CD4-positive, alpha-beta T cell (primary cell): ENCODE measurements around the gene MAN1A2. TPM values are rescaled to one million over a fixed set of nuclear protein-coding genes. Genes with fewer than 3 reads are reported as not detected.

Source experiments
- ATAC-seq: fragments of 200-7000 bp; cut with Tn5 transposase; one replicate; pipeline ENCODE4 v1.10.0; 2022; ENCODE audit warnings: mild to moderate bottlenecking; ENCODE audit not compliant: poor library complexity
- CTCF ChIA-PET: fragments of 350-600 bp; sonication (Branson Sonifier 250); formaldehyde crosslinking; loops from one replicate; lab custom pipeline; 2021; ENCODE audit warnings: antibody characterized with exemption, inconsistent platforms; lab: Charles Lee
- POLR2A ChIA-PET: fragments of 350-600 bp; sonication (Branson Sonifier 250); formaldehyde crosslinking; loops from one replicate; lab custom pipeline; 2021; ENCODE audit warnings: antibody characterized with exemption, inconsistent platforms; lab: Charles Lee
- DNase-seq, 14 experiments: peaks; one replicate each; pipeline ENCODE4 v3.0.0-alpha.2; 2013 to 2020; ENCODE audit warnings: mixed read lengths in 2 of 14
- H3K27ac ChIP-seq, 2 donors: one replicate each; pipeline versions ENCODE4 v1.5.1 to v1.7.0; 2013; ENCODE audit warnings: low read length in 2 of 2, low read depth in 1 of 2, mild to moderate bottlenecking in 1 of 2
- H3K27me3 ChIP-seq, 2 experiments: 1 replicate in 1 of 2; 2 replicates in 1 of 2; pipeline versions ENCODE4 v1.6.1 to v1.7.0; 2013; ENCODE audit warnings: low read length in 2 of 2, control low read depth in 1 of 2, mild to moderate bottlenecking in 1 of 2, moderate library complexity in 1 of 2; ENCODE audit not compliant: insufficient read depth in 2 of 2, control insufficient read depth in 1 of 2
- H3K36me3 ChIP-seq: one replicate; pipeline ENCODE4 v1.6.1; 2013; ENCODE audit warnings: low read length, control low read depth; ENCODE audit not compliant: insufficient read depth
- H3K4me1 ChIP-seq: one replicate; pipeline ENCODE4 v1.6.1; 2013; ENCODE audit warnings: low read length, control low read depth; ENCODE audit not compliant: insufficient read depth
- H3K4me3 ChIP-seq: one replicate; pipeline ENCODE4 v1.5.1; 2013; ENCODE audit warnings: mild to moderate bottlenecking, low read length, moderate library complexity
- H3K9me3 ChIP-seq, 2 experiments: 1 replicate in 1 of 2; 2 replicates in 1 of 2; pipeline versions ENCODE4 v1.6.1 to v1.7.0; 2013; ENCODE audit warnings: low read length in 2 of 2, mild to moderate bottlenecking in 2 of 2, control low read depth in 1 of 2, moderate library complexity in 1 of 2; ENCODE audit not compliant: control insufficient read depth in 1 of 2, insufficient read depth in 1 of 2
- H3K27ac Mint-ChIP-seq: one replicate; pipeline ENCODE4 v1.8.0; 2020; ENCODE audit warnings: mixed read lengths
- H3K27me3 Mint-ChIP-seq: one replicate; pipeline ENCODE4 v1.8.0; 2021; ENCODE audit warnings: mixed read lengths
- H3K36me3 Mint-ChIP-seq: one replicate; pipeline ENCODE4 v1.8.0; 2021; ENCODE audit warnings: low read depth, mixed read lengths
- H3K4me1 Mint-ChIP-seq: one replicate; pipeline ENCODE4 v1.8.0; 2021; ENCODE audit warnings: low read depth, mixed read lengths
- H3K4me3 Mint-ChIP-seq: one replicate; pipeline ENCODE4 v1.8.0; 2020; ENCODE audit warnings: mild to moderate bottlenecking, mixed read lengths
- H3K9me3 Mint-ChIP-seq: one replicate; pipeline ENCODE4 v1.8.0; 2020; ENCODE audit warnings: mixed read lengths
- intact Hi-C, 2 experiments: fragments of 100-400 bp; cut with DNase I in 1 of 2; cut with micrococcal nuclease in 1 of 2; formaldehyde crosslinking; loops; one replicate each; pipeline versions ENCODE4 v1.15.1 to v1.9.0; 2023 to 2025; cut with DNase I, micrococcal nuclease
- total RNA-seq, 174 experiments: library from RNA in 2 of 174; stranded (reverse) in 2 of 174; gene quantifications; one replicate each; pipeline ENCODE4 v1.2.3 and lab custom pipeline; 2021 to 2026
- TF ChIP-seq, protein P1 (sequence below): fragments of 200-600 bp; IDR thresholded peaks from one replicate; pipeline ENCODE4 v1.8.0; 2022; ENCODE audit warnings: antibody characterized with exemption, mild to moderate bottlenecking

MAN1A2 gene
- total RNA-seq, 2 experiments from 2014 or later, result 45.6 to 49.7 TPM

DNA sequence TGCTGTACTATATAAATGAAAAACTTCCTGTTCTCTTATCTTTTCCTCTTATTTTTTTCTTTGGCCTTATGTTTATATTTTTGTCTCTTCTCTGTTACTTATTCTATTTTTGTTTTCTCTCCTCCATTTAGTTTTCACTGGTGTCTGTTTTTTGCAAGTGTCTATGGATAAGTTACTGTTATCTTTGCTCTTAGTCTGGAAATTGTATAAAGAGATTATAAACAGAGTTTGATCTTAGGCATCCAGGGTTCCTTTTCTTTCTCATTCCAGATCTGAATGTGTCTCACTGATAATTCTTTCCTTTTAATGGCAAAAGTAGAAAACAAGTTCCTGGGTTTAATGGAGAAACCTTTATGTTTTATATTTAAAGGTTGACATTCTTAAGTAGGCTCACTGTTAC lies 34.5 kb downstream of the MAN1A2 start:
- H3K27ac ChIP-seq, result no peak overlapping the region
- Mint-ChIP-seq H3K36me3 (peaks cover 74% of the 10 kb centered on the region), H3K27ac (no peak overlapping the region), H3K9me3 (peaks cover 10% of the 10 kb centered on the region), H3K4me3 (no peak overlapping the region), H3K27me3 (no peaks in the 10 kb centered on the region), H3K4me1 (peaks cover 48% of the 10 kb centered on the region)
- POLR2A ChIA-PET, result no interaction called here
- intact Hi-C loops, result loop anchor here in 1 of 2 experiments (5.0 kb wide), 1 partner anchor 79 kb away; no protein-coding TSS in a partner anchor
- TF ChIP-seq, protein P1, sequence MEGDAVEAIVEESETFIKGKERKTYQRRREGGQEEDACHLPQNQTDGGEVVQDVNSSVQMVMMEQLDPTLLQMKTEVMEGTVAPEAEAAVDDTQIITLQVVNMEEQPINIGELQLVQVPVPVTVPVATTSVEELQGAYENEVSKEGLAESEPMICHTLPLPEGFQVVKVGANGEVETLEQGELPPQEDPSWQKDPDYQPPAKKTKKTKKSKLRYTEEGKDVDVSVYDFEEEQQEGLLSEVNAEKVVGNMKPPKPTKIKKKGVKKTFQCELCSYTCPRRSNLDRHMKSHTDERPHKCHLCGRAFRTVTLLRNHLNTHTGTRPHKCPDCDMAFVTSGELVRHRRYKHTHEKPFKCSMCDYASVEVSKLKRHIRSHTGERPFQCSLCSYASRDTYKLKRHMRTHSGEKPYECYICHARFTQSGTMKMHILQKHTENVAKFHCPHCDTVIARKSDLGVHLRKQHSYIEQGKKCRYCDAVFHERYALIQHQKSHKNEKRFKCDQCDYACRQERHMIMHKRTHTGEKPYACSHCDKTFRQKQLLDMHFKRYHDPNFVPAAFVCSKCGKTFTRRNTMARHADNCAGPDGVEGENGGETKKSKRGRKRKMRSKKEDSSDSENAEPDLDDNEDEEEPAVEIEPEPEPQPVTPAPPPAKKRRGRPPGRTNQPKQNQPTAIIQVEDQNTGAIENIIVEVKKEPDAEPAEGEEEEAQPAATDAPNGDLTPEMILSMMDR, result no peak
- DNase-seq, result no peak
- no peaks in the 10 kb centered on the region for H3K9me3 ChIP-seq
- H3K4me3 ChIP-seq, result no peak overlapping the region
- no peaks in the 10 kb centered on the region for H3K27me3 ChIP-seq
- ATAC-seq, result no peak
- no peaks in the 10 kb centered on the region for H3K4me1 ChIP-seq
- H3K36me3 ChIP-seq, result peaks cover 29% of the 10 kb centered on the region
- CTCF ChIA-PET, result no interaction called here

DNA sequence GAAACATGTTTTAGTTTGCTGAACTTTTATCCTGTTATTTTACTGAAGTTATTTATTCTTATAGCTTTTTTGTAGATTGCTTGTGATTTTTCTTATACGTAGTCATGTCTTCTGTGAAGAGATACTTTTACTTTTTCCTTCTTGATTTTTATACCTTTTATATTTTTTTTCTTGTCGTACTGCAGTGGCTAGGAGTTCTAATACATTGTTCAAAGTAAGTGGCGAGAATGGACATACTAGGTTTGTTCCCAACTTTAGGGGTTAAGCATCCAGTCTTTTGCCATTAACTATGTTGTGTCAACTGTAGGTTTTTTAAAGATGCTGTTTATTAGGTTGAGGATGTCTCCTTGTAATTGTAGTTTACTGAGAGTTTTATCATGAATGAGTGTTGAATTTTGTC lies 36.3 kb downstream of the MAN1A2 start:
- Mint-ChIP-seq H3K4me3 (no peak overlapping the region), H3K27me3 (no peaks in the 10 kb centered on the region), H3K27ac (no peak overlapping the region), H3K36me3 (peaks cover 88% of the 10 kb centered on the region), H3K4me1 (peaks cover 51% of the 10 kb centered on the region), H3K9me3 (peaks cover 10% of the 10 kb centered on the region)
- intact Hi-C loops, result loop anchor here in 1 of 2 experiments (5.0 kb wide), 1 partner anchor 81 kb away; no protein-coding TSS in a partner anchor
- Histone ChIP-seq H3K9me3 (no peaks in the 10 kb centered on the region), H3K27ac (no peak overlapping the region), H3K27me3 (no peaks in the 10 kb centered on the region), H3K4me3 (no peak overlapping the region), H3K4me1 (no peaks in the 10 kb centered on the region), H3K36me3 (peaks cover 38% of the 10 kb centered on the region)
- ATAC-seq (no peak), DNase-seq (no peak)
- TF ChIP-seq, protein P1, result no peak
- ChIA-PET CTCF (no interaction called here), POLR2A (no interaction called here)

DNA sequence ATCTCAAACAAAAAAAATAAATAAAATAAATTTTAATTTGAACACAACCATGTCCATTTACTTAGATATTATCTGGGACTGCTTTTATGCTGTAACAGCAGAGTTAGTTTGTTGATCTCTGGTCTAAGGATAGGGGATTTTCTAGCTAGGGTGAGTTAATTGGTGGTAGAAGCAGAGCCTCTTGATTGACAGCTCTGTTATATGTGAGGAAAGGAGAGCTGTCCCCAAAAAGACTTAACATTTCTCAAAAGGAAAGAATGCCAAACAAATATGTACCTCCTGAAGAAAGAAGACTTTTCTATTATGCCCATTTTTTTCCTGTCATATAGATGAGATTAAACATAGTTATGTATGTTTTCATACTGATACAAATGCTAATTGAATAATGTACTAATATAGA lies 37.8 kb downstream of the MAN1A2 start:
- intact Hi-C loops, result no loop called here
- POLR2A ChIA-PET, result no interaction called here
- H3K9me3 Mint-ChIP-seq, result peaks cover 10% of the 10 kb centered on the region
- ATAC-seq, result no peak
- H3K4me1 ChIP-seq, result no peaks in the 10 kb centered on the region
- H3K9me3 ChIP-seq, result no peaks in the 10 kb centered on the region
- no peak overlapping the region for H3K27ac Mint-ChIP-seq
- no peak for DNase-seq
- CTCF ChIA-PET, result no interaction called here
- H3K27me3 Mint-ChIP-seq, result no peaks in the 10 kb centered on the region
- H3K4me1 Mint-ChIP-seq, result peaks cover 43% of the 10 kb centered on the region
- no peak overlapping the region for H3K27ac ChIP-seq
- H3K4me3 Mint-ChIP-seq, result no peak overlapping the region
- H3K27me3 ChIP-seq, result no peaks in the 10 kb centered on the region
- TF ChIP-seq, protein P1, result no peak
- no peak overlapping the region for H3K4me3 ChIP-seq
- peaks cover 40% of the 10 kb centered on the region for H3K36me3 ChIP-seq
- H3K36me3 Mint-ChIP-seq, result peaks cover 95% of the 10 kb centered on the region
